HG02763 (cell line): ENCODE measurements around the gene SORBS1.

Experiments used
- ATAC-seq: cut with Tn5 transposase; IDR thresholded peaks from one replicate; pipeline ENCODE4 v1.9.1; 2021; ENCODE audit warnings: mild to moderate bottlenecking, moderate library complexity; ENCODE audit not compliant: unreplicated experiment

Gene SORBS1

GRCh38 chr10:95395947-95396449 lies 165.2 kb downstream of the SORBS1 start:
- no peak for ATAC-seq

GRCh38 chr10:95394161-95394880 lies 166.8 kb downstream of the SORBS1 start:
- ATAC-seq = no peak

GRCh38 chr10:95392681-95393164 lies 168.4 kb downstream of the SORBS1 start:
- ATAC-seq = no peak

- no peak for ATAC-seq
These were observed 169.0 kb downstream of the SORBS1 start for GRCh38 chr10:95392217-95392584.

GRCh38 chr10:95391581-95392216 lies 169.5 kb downstream of the SORBS1 start:
- ATAC-seq = no peak

GRCh38 chr10:95391164-95391563 lies 170.0 kb downstream of the SORBS1 start:
- no peak for ATAC-seq

- ATAC-seq = no peak
These were observed 171.2 kb downstream of the SORBS1 start for GRCh38 chr10:95389982-95390381.

GRCh38 chr10:95389176-95389575 lies 172.0 kb downstream of the SORBS1 start:
- ATAC-seq = no peak

GRCh38 chr10:95388539-95388938 lies 172.6 kb downstream of the SORBS1 start:
- ATAC-seq = no peak

GRCh38 chr10:95388109-95388471 lies 173.1 kb downstream of the SORBS1 start:
- ATAC-seq = no peak

GRCh38 chr10:95384011-95384704 lies 177.0 kb downstream of the SORBS1 start:
- ATAC-seq = no peak

- ATAC-seq = no peak
These were observed 178.6 kb downstream of the SORBS1 start for GRCh38 chr10:95382596-95382995.

GRCh38 chr10:95382174-95382573 lies 179.0 kb downstream of the SORBS1 start:
- no peak for ATAC-seq

GRCh38 chr10:95377950-95378349 lies 183.2 kb downstream of the SORBS1 start:
- ATAC-seq = no peak

- ATAC-seq = no peak
These were observed 185.8 kb downstream of the SORBS1 start for GRCh38 chr10:95375418-95375817.

GRCh38 chr10:95374597-95375209 lies 186.5 kb downstream of the SORBS1 start:
- ATAC-seq = peak; percentile 75

GRCh38 chr10:95373660-95374059 lies 187.5 kb downstream of the SORBS1 start:
- ATAC-seq = no peak

GRCh38 chr10:95364342-95364741 lies 196.8 kb downstream of the SORBS1 start:
- no peak for ATAC-seq

GRCh38 chr10:95363303-95363912 lies 197.8 kb downstream of the SORBS1 start:
- ATAC-seq = peak; percentile 71

- no peak for ATAC-seq
These were observed 201.0 kb downstream of the SORBS1 start for GRCh38 chr10:95360122-95360714.
